Retinal pigment epithelial cell (primary cell): Measurements from ENCODE around the gene XRCC5.

Experiments
- DNase-seq: peaks from one replicate; pipeline ENCODE4 v3.0.0-alpha.2; 2010; ENCODE audit warnings: low read depth
- H3K4me3 ChIP-seq: 2 replicates; pipeline ENCODE4 v1.5.1; 2011; ENCODE audit warnings: mild to moderate bottlenecking, low read length, control low read depth, moderate library complexity
- CTCF ChIP-seq: conservative IDR thresholded peaks from 2 replicates; pipeline ENCODE4 v1.5.1; 2011; ENCODE audit warnings: low read depth, low read length, control low read depth, inconsistent platforms

XRCC5 gene

GRCh38 chr2:216110620-216111019 lies 1.5 kb downstream of the XRCC5 start:
- no peak for TF ChIP-seq CTCF
- H3K4me3 ChIP-seq, result peak overlapping the region; percentile 72
- no peak for DNase-seq

- H3K4me3 ChIP-seq, result no peak overlapping the region
- DNase-seq, result no peak
- no peak for TF ChIP-seq CTCF
Observed at GRCh38 chr2:216111122-216111521, 2.0 kb downstream of the XRCC5 start.

GRCh38 chr2:216112926-216113325 lies 3.8 kb downstream of the XRCC5 start:
- TF ChIP-seq CTCF, result no peak
- no peak for DNase-seq
- H3K4me3 ChIP-seq, result no peak overlapping the region

- DNase-seq, result no peak
- H3K4me3 ChIP-seq, result no peak overlapping the region
- TF ChIP-seq CTCF, result no peak
Observed at GRCh38 chr2:216113572-216113971, 4.4 kb downstream of the XRCC5 start.

- TF ChIP-seq CTCF, result no peak
- DNase-seq, result no peak
- H3K4me3 ChIP-seq, result no peak overlapping the region
Observed at GRCh38 chr2:216114382-216114713, 5.2 kb downstream of the XRCC5 start.

DNA sequence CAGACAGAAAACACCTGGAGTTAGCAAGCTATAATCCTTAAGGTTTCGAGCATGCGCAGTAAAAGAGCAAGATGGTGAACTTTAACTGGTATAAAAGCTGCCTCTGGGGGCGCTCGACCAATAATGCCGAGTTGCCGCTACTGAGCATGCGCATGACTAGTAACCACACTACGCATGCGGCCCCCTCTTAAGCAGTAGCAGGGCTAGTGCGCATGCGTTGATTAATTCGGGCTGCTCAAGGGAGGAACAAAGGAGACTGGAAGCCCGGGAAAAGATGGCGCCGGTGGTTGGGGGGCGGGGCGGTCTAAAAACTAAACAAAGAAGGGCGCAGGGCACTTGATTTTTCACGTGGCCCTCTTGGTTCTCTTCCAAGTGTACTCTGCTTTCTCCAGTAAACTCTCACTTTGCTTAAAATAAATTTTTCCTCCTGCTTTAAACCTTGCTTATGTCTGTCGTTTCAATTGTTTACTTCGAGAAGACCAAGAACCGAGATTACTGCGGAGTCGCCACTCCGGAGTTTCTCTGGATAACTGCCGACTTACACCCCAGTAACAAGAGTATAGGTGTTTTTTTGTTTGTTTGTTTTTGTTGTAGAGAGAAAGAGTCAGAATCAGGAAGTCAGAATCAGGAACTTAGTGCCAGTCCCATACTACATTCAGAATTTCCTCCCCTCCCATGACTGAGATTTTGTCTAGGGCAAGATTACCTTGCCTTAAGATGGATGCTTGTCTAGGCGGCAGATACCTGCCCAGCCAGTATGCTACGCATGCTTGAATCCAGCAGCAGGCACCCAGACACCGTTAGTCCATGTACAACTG lies 5.8 kb downstream of the XRCC5 start:
- peak; percentile 95 for DNase-seq
- H3K4me3 ChIP-seq, result peak overlapping the region; percentile 51
- peak; percentile 83 for TF ChIP-seq CTCF

GRCh38 chr2:216116418-216116817 lies 7.3 kb downstream of the XRCC5 start:
- TF ChIP-seq CTCF, result no peak
- DNase-seq, result no peak
- H3K4me3 ChIP-seq, result no peak overlapping the region
